CD4-positive, alpha-beta T cell treated with Interleukin-6 for 4 hours (primary cell): Measurements from ENCODE around the gene CD151.

ENCODE experiments used
- DNase-seq: peaks from one replicate; pipeline ENCODE4 v3.0.0-alpha.2; 2020; ENCODE audit warnings: mixed read lengths

CD151 gene

DNA sequence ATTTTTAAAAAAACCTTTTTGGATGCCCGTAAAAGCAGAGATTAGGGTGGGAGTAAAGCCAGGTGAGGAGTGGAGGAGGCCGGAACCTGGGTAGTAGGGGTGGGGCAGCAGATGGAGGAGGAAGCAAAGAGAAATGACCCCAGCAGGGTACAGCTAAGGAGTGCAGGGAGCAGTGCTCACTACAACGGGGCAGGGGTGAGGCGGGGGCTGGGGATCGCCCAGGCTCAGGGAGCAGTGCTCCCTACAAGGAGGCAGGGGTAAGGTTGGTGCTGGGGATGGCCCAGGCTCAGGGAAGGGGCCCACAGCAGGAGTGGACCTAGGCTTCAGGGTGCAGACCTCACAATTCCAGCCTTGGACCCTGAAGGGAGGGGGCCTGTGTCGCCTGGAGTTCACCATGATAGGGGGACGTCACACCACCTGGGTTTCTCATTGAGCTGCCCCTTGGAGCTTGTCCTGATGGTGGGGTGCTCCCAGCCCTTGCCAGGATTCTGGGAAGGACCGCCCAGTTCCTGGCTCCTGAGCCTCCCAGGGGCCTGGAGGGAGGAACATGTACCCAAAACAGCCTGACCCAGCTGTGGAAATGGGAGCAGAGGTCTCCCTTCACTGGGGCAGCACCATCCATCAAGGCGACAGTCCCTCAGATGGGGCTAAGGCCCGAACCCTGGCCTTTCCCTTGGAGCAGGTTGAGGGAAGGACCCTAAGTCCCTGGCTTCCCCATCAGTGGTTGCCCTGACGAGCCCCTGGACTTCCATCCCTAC lies 16.9 kb upstream of the CD151 start:
- DNase-seq, result no peak

DNA sequence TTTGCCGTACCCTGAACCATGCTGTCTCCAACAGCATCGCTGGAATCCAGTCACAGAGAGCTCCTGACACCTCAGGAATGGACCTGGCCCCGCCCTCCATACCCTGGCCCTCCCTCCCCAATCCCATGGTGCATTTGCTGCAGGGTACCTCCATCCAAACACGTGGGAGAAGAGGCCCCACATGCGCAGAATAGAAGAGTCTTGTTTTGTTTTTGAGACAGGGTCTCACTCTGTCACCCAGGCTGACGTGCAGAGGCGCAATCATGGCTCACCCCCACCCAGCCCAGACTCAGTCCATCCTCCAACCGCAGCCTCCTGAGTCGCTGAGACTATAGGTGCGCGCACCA lies 16.3 kb upstream of the CD151 start:
- DNase-seq, result no peak

DNA sequence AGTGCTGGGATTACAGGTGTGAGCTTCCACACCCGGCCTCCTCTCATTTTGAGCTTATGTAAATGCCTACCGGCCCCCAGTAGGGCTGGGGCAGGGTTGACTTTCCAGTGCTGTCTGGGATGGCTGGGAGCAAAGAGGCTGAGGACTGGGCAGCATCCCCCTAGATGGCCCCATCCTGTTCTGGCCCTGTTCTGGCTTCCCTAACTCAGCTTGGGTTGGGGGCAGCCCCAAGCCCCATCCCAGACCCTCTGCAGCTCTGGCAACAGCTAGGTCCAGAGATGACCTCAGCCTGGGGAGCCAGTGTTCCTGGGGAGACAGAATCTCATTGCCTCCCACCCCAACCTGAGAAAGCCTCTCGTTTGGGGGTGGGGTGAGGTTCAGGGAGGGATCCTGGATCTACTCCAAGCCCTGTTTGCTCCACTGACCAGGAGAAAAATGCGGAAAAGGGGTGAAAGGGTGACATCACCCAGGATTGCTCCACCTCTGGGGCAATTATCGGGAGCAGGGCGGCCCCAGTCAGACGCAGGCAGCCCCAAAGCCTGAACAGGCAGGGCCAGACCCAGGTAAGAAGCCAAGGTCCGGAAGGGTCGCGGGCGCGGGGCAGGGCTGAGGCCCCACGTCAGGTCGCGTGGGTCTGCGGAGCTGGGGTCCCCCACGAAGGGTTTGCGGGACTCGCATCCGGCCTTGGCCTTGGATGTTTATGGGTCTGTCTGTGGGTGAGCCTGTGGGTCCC lies 14.2 kb upstream of the CD151 start, which contains the start of gene PNPLA2:
TSS of gene PNPLA2 (plus strand) at position 519 of the 733 bp plus-strand sequence. CDS start 805 bp downstream, outside the sequence.
- no peak for DNase-seq

DNA sequence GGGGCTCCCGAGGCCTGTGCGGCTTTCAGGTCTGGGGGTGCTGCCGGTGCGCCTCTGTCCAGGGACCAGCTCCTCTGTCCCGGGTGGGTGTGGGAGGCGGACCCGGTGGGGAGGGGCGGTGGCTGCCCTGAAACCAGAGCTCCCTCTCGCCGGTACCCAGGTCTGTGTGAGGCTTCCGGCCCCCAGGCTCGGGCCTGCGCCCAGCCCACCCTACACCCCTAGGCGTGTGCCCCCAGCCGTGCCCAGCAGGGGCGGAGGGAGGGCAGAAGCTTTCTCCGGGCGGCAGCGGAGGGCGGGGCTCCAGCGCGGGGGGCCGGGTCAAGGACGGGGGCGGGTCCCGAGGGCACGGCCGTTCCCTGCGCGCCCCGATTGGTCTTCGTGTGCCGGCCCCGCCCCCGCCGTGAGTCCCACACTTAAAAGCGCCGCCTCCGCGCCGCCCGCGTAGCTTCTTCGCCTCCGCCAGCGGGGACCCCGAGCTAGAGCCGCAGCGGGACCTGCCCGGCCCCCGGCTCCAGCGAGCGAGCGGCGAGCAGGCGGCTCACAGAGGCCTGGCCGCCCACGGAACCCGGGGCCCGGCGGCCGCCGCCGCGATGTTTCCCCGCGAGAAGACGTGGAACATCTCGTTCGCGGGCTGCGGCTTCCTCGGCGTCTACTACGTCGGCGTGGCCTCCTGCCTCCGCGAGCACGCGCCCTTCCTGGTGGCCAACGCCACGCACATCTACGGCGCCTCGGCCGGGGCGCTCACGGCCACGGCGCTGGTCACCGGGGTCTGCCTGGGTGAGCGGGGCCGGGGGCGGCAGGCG lies 13.4 kb upstream of the CD151 start:
- peak; percentile 94 for DNase-seq

DNA sequence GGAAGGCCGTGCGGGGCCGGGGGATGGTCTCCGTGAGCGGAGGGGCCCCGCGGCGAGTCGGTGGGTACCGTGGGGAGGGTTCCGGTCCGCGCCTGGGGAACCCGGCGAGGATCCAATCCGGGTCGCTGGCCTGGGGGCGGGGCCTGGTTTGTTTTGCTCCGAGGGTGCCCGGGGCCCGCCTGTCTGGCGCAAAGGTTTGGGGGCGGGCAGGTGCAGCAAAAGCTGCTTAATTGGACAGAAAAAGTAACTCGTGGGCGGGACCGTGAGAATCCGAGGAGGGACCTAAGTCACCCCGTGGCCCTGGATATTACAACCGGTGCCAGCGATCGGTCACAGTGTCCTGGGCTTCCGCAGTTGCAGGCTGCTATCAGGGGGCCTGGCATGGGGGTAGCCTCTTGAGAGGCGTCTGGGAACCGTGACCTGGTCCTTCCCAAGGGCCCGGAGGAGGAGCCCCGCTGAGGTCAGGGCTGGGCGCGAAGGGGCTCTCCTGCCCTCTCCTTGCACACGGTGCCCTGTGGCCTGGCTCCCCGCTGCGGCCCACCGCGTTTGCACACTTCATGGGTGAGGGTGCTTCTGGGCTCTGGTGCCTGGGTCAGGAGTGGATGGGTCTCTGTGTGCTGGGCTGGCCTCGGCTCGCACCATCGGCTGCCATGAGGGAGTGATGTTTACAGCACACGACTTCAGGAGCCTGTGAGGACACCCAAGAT lies 12.7 kb upstream of the CD151 start:
- DNase-seq, result peak; percentile 98

DNA sequence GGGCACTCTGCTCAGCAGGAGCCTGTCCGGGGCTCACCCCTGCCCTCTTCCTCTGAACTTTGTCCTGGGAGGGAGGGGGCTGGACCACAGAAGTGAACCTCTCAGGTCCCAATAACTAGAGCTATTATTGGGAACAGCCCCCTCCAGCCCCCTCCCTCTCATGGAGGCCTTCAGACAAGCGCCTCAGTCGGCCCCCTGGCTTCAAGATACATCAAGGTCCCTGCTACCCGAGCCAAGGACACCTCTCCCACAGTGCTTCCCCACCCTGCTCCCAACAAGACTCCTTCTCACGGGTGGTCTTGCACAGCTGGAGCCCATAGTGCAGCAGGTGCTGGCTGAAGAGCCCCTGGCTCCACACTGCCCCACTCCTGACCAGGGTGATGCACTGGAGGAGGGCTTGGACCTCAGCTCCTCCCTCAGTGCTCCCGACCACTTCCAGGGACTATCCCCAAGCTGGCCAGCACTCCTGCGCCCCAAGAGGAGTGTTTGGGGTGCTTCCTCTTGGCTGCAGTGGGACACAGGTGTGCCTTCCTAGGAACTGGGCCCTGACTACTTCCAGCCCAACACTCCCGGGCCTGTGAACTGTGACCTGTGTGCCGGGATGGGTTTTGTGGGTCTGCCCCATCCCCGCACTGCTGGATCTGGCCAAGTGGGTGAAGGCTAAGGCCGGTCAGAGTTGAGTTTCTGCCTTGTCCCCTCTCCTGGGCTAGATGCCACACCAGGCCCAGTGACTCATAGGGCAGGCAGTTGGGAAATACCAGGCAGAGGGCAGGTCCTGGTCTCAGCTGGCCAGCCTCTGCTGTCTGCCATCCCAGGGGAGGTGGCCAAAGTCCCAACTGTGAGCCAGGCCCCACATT lies 11.9 kb upstream of the CD151 start:
- no peak for DNase-seq

DNA sequence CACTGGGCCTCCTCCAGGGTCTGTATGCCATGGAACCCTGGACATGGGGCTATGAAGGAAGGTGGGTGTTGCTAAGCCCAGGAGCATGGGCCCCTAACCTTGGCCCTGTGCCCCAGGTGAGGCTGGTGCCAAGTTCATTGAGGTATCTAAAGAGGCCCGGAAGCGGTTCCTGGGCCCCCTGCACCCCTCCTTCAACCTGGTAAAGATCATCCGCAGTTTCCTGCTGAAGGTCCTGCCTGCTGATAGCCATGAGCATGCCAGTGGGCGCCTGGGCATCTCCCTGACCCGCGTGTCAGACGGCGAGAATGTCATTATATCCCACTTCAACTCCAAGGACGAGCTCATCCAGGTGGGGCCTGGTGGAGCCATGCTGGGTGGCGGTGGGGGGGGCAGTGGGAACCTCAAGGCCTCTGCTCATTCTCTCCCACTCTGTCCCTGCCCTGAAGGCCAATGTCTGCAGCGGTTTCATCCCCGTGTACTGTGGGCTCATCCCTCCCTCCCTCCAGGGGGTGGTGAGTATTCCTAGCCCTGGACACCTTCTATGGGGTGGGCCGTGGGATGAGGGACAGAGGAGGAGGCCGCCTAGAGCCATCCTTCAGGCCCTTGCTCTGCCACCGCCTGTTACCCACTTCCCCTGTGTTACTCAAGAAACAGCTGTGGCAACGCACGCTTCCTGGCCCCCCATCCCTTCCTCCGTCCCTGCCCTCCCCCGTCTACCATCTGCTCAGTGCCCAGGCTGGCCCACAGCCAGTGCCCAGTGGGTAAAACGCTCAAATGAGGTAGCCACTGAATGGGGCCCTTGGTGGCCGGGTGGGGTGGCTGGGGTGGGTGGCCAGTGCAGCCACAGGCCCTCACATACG lies 11.0 kb upstream of the CD151 start:
- no peak for DNase-seq

DNA sequence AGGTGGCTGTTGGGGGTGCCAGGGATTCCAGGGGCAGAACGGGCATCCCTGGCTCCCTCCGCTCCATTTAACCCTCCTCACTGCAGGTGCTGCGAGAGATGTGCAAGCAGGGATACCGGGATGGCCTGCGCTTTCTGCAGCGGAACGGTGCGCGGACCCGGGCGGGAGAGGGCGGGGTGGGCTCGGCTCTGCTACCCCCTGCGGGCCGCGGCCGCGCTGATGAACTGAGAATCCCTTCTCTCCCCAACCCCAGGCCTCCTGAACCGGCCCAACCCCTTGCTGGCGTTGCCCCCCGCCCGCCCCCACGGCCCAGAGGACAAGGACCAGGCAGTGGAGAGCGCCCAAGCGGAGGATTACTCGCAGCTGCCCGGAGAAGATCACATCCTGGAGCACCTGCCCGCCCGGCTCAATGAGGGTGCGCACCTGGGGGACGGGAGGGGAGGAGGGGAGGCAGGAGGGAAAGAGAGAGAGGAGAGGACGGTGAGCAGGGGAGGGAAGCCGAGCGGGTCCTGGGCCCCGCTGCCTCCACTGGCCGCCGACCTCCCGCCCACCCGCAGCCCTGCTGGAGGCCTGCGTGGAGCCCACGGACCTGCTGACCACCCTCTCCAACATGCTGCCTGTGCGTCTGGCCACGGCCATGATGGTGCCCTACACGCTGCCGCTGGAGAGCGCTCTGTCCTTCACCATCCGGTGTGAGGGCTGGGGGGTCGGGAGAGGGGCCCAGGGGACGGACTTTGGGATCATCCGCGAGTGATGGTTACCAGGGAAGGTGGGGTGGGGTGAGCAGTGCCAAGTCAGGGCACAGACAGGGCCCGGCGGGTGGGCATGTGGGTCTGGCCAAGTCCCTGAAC lies 9.1 kb upstream of the CD151 start:
- DNase-seq, result no peak

DNA sequence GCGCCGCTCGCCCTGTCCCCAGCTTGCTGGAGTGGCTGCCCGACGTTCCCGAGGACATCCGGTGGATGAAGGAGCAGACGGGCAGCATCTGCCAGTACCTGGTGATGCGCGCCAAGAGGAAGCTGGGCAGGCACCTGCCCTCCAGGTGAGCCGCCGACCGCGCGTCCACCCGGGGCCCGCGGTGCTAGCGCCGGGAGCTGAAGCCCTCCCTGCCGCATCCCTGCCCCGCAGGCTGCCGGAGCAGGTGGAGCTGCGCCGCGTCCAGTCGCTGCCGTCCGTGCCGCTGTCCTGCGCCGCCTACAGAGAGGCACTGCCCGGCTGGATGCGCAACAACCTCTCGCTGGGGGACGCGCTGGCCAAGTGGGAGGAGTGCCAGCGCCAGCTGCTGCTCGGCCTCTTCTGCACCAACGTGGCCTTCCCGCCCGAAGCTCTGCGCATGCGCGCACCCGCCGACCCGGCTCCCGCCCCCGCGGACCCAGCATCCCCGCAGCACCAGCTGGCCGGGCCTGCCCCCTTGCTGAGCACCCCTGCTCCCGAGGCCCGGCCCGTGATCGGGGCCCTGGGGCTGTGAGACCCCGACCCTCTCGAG lies 8.4 kb upstream of the CD151 start:
- DNase-seq, result no peak

DNA sequence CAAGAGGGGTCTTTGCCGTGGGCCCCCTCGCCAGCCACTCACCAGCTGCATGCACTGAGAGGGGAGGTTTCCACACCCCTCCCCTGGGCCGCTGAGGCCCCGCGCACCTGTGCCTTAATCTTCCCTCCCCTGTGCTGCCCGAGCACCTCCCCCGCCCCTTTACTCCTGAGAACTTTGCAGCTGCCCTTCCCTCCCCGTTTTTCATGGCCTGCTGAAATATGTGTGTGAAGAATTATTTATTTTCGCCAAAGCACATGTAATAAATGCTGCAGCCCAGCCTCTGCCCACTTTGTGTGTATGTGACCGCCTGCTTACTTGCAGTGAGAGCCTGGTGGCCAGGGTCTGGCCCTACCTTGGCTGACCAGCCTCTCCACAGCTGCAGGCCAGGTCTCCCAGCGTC lies 7.8 kb upstream of the CD151 start:
- no peak for DNase-seq

DNA sequence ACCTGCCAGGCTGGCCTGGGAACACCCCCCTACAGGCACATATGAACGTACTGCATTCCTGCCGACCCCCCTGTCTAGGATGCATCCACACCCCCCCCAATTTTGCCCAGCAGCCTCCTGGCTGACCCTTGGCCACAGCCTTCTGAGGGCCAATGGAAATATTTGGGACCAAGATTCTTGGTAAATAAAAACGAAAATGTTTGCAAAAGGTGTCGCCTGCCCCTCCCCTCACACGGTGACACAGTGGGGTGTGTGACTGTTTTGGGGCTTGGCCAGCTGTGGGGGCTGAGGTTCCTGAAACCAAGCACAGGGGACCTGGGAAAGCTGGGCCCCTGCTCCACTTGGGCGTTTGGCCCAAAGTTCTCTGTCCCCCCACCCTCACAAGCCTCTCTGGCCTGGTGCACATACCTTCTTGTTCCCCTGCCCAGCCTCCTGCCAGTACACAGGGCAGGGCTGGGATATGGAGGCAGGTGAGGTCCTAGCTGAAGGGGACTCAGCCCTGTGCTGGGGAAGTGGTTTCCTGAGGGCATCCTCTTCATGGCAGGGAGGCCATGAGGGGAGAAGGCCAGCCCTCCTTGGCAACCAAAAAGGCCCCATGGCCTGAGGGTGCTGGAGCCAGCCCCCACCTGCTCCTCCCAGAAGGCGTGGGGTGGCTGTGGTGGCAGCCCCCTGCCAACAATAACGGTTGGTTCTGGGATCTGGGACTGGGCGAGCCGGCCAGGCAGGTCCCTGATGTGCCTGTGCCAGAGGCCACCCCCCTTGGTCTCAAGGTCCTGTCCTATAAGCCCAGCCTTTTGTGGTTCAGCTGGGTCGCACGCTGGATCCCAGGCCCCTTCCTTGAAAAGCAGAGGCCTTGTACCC lies 7.2 kb upstream of the CD151 start:
- DNase-seq, result no peak

DNA sequence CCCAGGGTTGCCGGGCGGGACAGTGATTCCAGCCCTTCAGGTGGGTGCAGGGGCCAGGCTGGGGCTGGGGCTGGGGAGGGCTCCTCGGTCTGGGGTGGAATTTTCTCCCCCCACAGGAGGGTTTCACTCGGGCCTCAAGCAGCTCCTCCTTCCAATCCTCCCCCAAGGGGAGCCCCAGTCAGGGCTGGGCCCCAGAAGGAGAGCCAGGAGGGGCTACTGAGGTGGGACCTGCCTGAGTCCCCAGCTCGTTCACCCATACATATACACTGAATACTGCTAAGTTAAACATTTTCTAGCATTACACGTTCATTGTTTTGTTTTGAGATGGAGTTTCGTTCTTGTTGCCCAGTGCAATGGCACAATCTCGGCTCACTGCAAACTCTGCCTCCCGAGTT lies 6.5 kb upstream of the CD151 start:
- no peak for DNase-seq

DNA sequence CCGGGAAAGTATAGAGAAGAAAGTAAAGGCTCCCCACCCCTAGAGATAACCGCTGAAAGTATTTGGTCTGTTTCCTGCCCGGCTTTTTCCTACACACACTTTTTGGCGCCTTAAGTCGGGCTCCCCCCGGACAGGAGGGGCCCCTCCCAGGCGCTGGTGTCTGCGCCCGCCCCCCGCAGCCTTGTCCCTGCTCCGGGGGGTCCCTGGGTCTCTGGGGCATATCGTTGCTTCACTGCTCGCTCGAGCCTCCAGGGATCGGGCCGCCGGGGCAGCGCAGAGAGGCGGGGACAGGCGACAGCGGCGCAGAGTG lies 6.0 kb upstream of the CD151 start:
- DNase-seq, result no peak

DNA sequence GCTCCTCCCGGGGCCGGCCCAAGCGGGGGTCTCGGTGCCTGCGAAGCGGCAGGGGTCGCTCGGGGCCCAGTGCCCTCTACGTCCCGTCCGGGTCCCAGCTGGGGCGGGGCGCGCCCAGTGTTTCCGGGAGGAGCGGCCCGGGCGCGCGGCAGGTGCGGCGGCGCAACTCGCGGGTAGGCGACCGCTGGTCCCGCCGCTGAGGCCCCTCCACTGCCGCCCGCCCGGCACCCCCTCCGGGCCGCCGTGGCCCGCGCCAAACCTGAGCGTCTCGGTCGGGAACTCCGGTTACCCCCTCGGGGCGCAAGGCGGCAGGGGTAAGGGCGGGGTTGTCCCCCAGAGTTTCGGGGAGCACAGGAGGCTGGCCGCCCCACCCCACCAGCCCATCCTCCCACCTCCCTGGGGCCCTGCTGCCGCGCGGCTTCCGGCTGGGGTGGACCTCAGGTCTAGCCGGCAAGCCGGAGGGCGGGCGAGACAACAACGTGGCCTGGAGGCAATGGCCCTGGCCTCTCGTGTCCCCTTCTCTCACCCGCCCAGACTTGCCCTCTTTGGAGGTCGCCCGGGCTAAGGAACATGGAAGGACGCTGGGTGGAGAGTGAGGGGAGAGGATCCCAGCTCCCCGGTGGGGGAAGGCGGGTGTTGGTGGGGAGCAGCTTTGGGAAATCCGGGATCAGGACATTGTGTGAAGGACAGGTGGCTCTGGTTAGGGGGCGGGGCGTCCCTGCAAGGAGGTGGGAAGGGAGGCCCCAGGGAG lies 5.4 kb upstream of the CD151 start:
- no peak for DNase-seq

DNA sequence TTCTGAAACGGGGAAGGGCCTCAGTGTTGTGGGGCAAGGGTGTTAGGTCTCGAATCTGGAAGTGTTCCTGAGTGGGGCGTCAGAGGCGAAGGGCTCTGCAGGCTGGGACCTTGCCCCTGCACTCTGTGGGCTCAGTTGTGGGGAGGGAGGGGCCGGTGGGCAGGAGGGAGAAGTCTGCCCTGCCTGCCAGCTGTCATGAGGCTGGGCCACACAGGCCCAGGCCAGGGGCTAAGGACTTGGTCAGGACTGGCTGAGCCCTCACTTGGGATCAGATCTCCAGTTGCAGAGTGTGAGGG lies 4.9 kb upstream of the CD151 start, which contains the start of gene CRACR2B:
TSS of gene CRACR2B (plus strand) at position 23 of the 296 bp plus-strand sequence. CDS start 689 bp downstream, outside the sequence.
- no peak for DNase-seq

DNA sequence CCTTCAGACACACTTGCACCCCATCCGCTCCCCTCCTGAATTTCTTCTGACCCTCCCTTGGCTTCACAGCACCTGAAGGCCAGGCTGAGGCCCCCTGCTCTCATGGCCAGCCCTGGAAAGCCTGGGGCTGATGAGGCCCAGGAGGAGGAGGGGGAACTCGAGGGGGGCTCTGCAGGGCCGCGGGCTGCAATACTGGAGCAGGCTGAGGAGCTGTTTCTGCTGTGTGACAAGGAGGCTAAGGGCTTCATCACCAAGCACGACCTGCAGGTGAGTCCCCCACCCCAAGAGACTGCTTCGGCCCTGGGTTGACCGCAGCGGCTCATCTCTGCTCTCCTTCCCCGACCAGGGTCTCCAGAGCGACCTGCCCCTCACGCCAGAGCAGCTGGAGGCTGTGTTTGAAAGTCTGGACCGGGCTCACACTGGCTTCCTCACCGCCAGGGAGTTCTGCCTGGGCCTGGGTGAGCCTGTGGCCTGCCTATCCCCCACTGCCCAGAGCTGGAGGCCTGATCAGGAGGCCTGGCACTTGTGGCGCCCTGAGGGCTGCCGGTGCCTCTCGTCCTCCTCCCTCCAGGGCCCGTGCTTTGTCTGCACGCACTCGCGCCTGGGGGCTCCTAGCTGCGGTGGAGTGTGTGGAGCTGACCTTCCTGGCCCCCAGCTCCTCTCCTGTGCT lies 4.1 kb upstream of the CD151 start:
- no peak for DNase-seq

DNA sequence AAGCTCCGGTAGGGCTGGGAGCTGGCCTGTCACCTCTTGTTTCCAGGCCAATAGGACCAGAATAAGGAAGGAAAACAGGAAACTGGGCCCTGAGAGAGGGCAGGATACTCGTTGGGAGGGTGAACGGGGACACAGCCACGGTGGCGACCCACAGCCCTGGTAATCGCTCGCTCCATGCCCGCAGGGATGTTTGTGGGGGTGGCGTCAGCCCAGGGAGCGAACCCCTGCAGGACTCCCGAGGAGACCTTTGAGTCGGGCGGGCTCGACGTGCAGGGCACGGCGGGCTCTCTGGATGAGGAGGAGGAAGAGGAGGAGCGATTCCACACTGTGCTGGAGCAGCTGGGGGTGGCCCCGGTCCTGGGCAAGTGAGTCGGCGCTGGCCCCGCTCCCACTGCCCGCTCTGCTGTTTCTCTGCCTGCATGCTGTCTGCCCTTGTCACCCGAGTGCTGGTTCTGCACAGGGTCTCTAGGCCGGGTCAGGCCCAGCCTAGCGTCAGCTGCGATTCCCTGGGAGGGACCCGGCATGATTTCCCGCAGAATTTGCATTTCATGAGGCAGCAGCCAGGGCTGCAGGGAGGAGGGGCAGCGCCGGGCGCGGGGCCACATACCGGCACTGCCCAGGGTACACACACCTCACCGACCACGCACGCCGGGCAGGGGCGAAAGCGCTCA lies 3.4 kb upstream of the CD151 start:
- no peak for DNase-seq
